Right hindlimb (tissue), 1 donor: ENCODE measurements around the gene CISH.
A peak's percentile ranks its signal among the peaks of the same experiment; 100 is the strongest.

Experiments
- DNase-seq: peaks from one replicate; pipeline ENCODE4 v3.0.0-alpha.2; 2018

Gene CISH

GRCh38 chr3:50568947-50569749 lies 42.4 kb downstream of the CISH start, which contains the start of gene HEMK1:
Gene HEMK1 (plus strand): TSS chr3:50569522. CDS start chr3:50571105, 1,583 bp downstream.
- DNase-seq, result peak; percentile 97

GRCh38 chr3:50567386-50568167 lies 44.0 kb downstream of the CISH start, which contains the start of gene C3orf18:
Gene C3orf18 (minus strand): TSS chr3:50567747. CDS start chr3:50565699, 2,048 bp downstream.
- peak; percentile 95 for DNase-seq

- DNase-seq, result no peak
Observed at GRCh38 chr3:50567011-50567385, 44.6 kb downstream of the CISH start.

GRCh38 chr3:50564321-50564720 lies 47.3 kb downstream of the CISH start:
- DNase-seq, result no peak

- DNase-seq, result no peak
Observed at GRCh38 chr3:50563867-50564266, 47.7 kb downstream of the CISH start.

- no peak for DNase-seq
Observed at GRCh38 chr3:50562861-50563260, 48.7 kb downstream of the CISH start.

GRCh38 chr3:50559702-50560101 lies 51.9 kb downstream of the CISH start:
- no peak for DNase-seq

- no peak for DNase-seq
Observed at GRCh38 chr3:50557915-50558314, 53.7 kb downstream of the CISH start.

- no peak for DNase-seq
Observed at GRCh38 chr3:50557106-50557505, 54.5 kb downstream of the CISH start.
